GM13977 (cell line): Measurements from ENCODE around the gene ADCY5.

ENCODE experiments used
- DNase-seq: peaks from one replicate; pipeline ENCODE4 v3.0.0; 2012; ENCODE audit warnings: low spot score
- CTCF ChIP-seq: IDR thresholded peaks from 2 replicates; pipeline ENCODE4 v1.5.1; 2012; ENCODE audit warnings: mild to moderate bottlenecking, control low read depth; ENCODE audit not compliant: insufficient read depth; ENCODE audit errors: extremely low read depth, missing control alignments
- in situ Hi-C: fragments of 300-500 bp; cut with MboI; formaldehyde crosslinking; loops from one replicate; pipeline ENCODE4 v1.12.0; 2022; ENCODE audit warnings: low sequenced_read_pairs, low pct_unique_long_range_greater_than_20kb, mixed read lengths, inconsistent platforms; ENCODE audit not compliant: unreplicated experiment

ADCY5 gene

GRCh38 chr3:123300056-123300455 is 148.8 kb downstream of the ADCY5 start:
- no peak for DNase-seq
- TF ChIP-seq CTCF = no peak
- in situ Hi-C loops = no loop called here

GRCh38 chr3:123299581-123299980 is 149.3 kb downstream of the ADCY5 start:
- no peak for DNase-seq
- in situ Hi-C loops = no loop called here
- no peak for TF ChIP-seq CTCF

- TF ChIP-seq CTCF = no peak
- DNase-seq = no peak
- in situ Hi-C loops = no loop called here
These were observed 150.0 kb downstream of the ADCY5 start for GRCh38 chr3:123298903-123299302.

- in situ Hi-C loops = no loop called here
- TF ChIP-seq CTCF = no peak
- no peak for DNase-seq
These were observed 151.3 kb downstream of the ADCY5 start for GRCh38 chr3:123297627-123297899.

GRCh38 chr3:123296836-123297626 is 151.9 kb downstream of the ADCY5 start:
- no peak for DNase-seq
- TF ChIP-seq CTCF = no peak
- in situ Hi-C loops = no loop called here

GRCh38 chr3:123296261-123296660 is 152.6 kb downstream of the ADCY5 start:
- no peak for TF ChIP-seq CTCF

More at GRCh38 chr3:123296261-123296660, 152.6 kb downstream of the ADCY5 start:
- no peak for DNase-seq
- in situ Hi-C loops = no loop called here
